ENCODE measurements around the gene IRF6. TPM values are rescaled to one million over a fixed set of nuclear protein-coding genes. Genes with fewer than 3 reads are reported as not detected.

IRF6 gene
- total RNA-seq, 1 donor from 2014 or later: 0.05 TPM

DNA sequence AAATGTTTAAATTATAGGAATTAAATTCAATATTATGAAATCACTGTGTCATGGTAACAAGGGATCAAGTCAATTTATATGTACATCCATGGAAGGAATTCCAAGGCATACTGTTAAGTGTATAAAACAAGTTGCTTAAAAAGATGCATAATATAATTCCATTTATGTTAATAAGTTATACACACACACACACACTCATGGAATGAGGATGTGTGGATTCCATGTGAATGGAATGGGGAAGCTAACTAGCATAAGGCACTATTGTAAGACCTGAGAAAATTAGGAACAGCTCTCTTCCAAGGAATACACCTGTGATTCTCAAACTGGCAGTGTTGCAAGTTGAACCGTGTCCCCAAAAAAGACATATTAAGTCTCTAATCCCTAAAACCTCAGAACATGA lies 67.7 kb downstream of the IRF6 start:
- Mint-ChIP-seq H3K4me3 (no peak overlapping the region), H3K27ac (ENCODE audit: unreplicated experiment) (no peak overlapping the region), H3K27me3 (ENCODE audit: low read depth) (peaks cover 49% of the 10 kb centered on the region), H3K4me1 (no peaks in the 10 kb centered on the region), H3K9me3 (peaks cover 3% of the 10 kb centered on the region), H3K36me3 (ENCODE audit: low read depth) (no peaks in the 10 kb centered on the region)
- TF ChIP-seq, protein P1, sequence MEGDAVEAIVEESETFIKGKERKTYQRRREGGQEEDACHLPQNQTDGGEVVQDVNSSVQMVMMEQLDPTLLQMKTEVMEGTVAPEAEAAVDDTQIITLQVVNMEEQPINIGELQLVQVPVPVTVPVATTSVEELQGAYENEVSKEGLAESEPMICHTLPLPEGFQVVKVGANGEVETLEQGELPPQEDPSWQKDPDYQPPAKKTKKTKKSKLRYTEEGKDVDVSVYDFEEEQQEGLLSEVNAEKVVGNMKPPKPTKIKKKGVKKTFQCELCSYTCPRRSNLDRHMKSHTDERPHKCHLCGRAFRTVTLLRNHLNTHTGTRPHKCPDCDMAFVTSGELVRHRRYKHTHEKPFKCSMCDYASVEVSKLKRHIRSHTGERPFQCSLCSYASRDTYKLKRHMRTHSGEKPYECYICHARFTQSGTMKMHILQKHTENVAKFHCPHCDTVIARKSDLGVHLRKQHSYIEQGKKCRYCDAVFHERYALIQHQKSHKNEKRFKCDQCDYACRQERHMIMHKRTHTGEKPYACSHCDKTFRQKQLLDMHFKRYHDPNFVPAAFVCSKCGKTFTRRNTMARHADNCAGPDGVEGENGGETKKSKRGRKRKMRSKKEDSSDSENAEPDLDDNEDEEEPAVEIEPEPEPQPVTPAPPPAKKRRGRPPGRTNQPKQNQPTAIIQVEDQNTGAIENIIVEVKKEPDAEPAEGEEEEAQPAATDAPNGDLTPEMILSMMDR (conservative IDR thresholded peaks at IDR 0.05): no peak
- DNase-seq (ENCODE audit: low read depth, low spot score): no peak

DNA sequence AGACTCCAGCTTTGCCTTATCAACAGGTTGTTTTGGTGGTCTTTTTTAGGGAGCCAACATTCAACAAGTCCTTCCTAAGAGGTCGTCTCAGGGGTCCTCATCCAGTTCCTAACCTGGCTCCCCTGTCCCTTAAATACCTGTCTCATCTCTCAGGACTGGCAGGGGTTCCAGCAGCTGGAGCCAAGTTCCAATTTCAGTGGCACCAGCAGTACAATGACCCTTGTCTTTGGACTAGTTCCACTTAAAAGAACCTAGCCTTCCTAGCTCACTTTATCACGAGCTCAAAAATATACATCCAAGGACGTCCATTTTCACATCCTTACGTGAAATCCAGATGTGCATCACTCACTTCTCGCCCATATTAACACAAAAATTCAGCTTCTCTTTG lies 68.8 kb downstream of the IRF6 start:
- Mint-ChIP-seq H3K36me3 (ENCODE audit: low read depth) (no peaks in the 10 kb centered on the region), H3K4me1 (no peaks in the 10 kb centered on the region), H3K27ac (ENCODE audit: unreplicated experiment) (no peak overlapping the region), H3K27me3 (ENCODE audit: low read depth) (peaks cover 45% of the 10 kb centered on the region), H3K9me3 (peaks cover 3% of the 10 kb centered on the region), H3K4me3 (no peak overlapping the region)
- TF ChIP-seq, protein P1 (conservative IDR thresholded peaks at IDR 0.05): no peak
- DNase-seq (ENCODE audit: low read depth, low spot score): no peak

DNA sequence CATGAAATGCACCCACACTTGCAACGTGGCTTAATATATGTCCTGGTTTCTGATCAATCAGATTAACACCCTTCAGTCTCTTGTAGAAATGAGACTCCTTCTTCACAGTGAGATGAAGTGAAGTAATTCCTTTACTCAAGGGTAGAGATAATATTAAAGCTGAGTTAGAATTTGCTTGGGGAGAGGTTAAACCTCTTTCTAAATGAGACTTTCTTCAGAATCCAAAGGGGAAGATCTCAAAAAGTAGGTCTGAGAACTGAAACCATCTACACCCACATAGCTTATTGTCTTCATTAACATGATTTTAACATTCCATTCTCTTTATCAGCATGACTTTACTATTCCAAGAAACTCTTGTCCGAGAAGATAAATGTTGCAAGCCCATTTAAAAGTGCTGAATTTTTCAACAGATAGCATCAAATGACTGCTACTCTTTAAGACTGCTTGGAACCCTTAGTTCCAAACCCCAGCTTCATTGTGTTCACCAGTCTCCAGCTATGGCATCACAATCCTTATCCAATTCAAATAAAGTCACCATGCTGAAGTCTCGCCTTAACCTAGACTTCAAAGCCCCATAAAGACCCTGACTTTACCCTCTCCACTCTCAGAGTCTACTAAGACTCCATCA lies 69.3 kb downstream of the IRF6 start:
- Mint-ChIP-seq H3K4me3 (no peak overlapping the region), H3K9me3 (peaks cover 3% of the 10 kb centered on the region), H3K36me3 (ENCODE audit: low read depth) (no peaks in the 10 kb centered on the region), H3K4me1 (no peaks in the 10 kb centered on the region), H3K27ac (ENCODE audit: unreplicated experiment) (no peak overlapping the region), H3K27me3 (ENCODE audit: low read depth) (peaks cover 41% of the 10 kb centered on the region)
- TF ChIP-seq, protein P1 (conservative IDR thresholded peaks at IDR 0.05): no peak
- DNase-seq (ENCODE audit: low read depth, low spot score): no peak

Other genes with a start within 250 kb of the IRF6 start
- gene CAMK1G, start 222.4 kb downstream of the IRF6 start, total RNA-seq: 1.1 and 1.8 TPM in 2 replicates
- not detected in 2 replicates for gene LAMB3, start 153.7 kb downstream of the IRF6 start, total RNA-seq
- 0.37 and 0.48 TPM in 2 replicates for gene G0S2, start 130.7 kb downstream of the IRF6 start, total RNA-seq
- gene HSD11B1, start 101.3 kb downstream of the IRF6 start, total RNA-seq: not detected in 2 replicates
- gene TRAF3IP3, start 50.1 kb downstream of the IRF6 start, total RNA-seq: not detected in 2 replicates
- gene C1orf74, start 21.6 kb downstream of the IRF6 start, total RNA-seq: 2.7 and 3.2 TPM in 2 replicates
- 6.8 and 7.2 TPM in 2 replicates for gene UTP25, start 21.8 kb upstream of the IRF6 start, total RNA-seq
- gene SYT14, start 132.1 kb upstream of the IRF6 start, total RNA-seq: 3.6 and 4.1 TPM in 2 replicates